Smooth muscle cell of the brain vasculature (primary cell): Measurements from ENCODE around the gene LRP4.
A peak's percentile ranks its signal among the peaks of the same experiment; 100 is the strongest.

Experiments
- DNase-seq: peaks from one replicate; pipeline ENCODE4 v3.0.0-alpha.2; 2012; ENCODE audit warnings: low read depth, low spot score

The LRP4 gene

GRCh38 chr11:46918788-46919513 is 601 bp upstream of the LRP4 start:
- no peak for DNase-seq

DNA sequence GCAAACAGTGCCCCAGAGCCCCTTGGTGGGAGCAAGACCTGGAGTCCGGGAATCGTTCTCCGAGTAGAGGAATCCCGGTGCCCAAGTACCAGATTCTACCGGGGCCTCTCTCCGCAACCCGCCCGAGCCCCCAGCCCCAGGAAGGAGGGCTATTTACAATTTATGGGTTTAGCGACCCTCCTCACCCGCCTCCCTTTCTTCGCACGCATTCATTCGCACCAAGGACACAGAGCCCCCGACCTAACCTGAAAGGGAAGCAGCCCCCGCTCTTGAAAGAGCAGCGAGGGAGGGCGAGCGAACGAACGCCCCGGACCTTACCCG is 628 bp downstream of the LRP4 start:
- DNase-seq, result no peak

DNA sequence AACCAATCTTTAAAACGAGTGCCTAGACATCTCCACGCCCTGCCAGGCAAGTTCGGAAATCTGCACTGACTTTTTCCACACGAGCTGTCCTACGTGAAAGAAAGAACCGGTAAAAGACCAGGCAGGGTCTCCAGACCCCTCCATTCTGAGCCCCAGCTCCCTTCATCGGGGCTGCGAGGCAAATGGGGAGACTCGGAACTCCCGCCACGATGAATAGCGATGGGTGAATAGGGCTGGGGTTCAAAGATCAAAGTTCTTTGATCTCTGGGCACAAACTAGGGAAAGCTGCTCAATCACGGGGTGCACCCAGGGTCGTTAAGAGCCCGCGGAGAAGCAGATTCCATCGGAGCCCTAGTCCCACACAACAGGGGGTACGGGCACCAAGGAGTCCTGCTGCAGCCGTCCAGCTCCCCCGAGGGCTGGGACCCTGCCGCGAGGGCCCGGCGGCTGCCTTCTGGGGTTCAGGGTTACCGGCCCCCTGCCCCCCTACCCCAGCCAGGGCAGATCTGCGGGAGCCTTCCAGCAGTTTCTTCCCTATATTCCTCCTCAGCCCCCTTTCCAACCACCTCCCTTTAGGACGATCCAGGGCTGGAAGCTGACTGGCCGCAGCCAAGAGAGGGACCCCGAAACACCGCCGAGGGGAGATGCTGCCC is 1.1 kb downstream of the LRP4 start:
- no peak for DNase-seq

GRCh38 chr11:46916286-46917108 is 1.9 kb downstream of the LRP4 start:
- no peak for DNase-seq

DNA sequence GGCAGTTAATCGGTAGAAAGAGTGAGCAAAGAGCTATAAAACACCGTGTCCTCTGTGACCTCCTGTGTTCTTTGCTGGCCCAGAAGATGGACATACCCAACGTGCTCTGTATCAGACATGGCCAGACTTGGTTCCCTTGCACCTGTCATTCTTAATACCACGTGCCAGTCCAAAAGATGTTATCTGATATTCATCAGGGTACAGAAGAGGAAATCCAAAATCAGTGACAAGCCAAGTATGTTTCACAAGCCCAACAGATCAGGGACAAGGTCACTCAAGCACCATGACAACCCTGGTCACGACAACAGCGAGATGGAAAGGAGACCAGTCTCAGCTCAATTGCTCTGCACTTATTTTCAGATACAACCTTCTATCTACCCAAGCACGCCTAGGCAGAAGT is 3.4 kb downstream of the LRP4 start:
- DNase-seq, result no peak

DNA sequence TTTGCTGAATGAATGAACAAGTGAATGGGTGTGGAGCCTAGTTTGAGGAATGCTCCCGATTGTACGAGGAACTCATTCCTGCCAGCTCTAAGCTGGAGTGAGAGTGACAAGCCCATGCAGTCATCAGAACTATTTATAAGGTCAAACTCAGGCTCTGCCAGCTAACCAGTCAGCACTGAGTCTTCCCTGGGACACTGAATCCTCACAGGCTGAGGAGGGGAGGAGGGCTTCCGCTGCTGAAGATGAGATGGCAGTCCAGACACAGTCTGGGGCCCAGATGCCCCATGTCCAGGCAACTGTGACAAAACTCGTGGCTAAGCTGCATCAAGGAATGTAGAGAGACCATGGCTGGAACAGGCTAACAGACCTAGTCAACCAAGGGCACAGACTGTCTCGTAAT is 4.0 kb downstream of the LRP4 start:
- DNase-seq, result no peak

DNA sequence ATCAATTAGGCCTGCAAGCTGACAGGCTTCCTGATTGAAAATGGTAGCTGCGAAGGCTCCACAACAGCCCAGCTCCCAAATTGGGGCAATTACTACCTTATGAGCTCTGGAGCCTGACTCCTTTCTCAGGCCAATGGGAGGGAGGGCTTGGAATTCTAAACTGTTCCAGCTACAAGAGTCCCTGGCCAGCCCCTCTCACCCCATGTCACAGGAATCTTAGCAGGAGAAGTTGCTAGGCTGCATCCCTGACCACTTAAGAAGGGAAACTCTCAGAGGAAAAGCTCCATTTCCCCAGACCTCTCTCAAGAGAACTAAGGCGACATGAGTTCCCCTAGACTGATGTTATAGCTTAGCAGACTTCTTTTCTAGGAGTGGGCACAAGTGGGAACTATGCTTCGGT is 4.9 kb downstream of the LRP4 start:
- no peak for DNase-seq

- DNase-seq, result no peak
Measured at GRCh38 chr11:46912526-46913150, 5.7 kb downstream of the LRP4 start.

- DNase-seq, result no peak
Measured at GRCh38 chr11:46907606-46908005, 10.7 kb downstream of the LRP4 start.

GRCh38 chr11:46906609-46907041 is 11.7 kb downstream of the LRP4 start:
- no peak for DNase-seq

DNA sequence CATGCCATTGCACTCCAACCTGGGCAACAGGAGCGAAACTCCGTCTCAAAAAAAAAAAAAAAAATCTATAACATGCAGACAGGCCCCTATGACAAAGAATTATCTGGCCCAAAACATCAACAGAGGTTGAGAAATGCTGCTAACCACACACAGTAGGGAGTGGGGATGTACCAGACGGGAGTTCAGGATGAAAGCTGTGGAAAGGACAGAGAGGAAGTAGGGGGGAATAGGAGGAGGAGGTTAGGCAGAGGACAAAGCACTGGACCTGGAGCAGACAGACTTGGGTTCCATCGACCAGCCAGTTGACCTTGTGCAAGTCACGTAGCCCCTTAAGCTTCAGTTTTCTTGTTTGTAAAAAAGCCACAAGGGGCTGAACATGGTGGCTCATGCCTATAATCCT is 12.5 kb downstream of the LRP4 start:
- DNase-seq, result peak; percentile 64

DNA sequence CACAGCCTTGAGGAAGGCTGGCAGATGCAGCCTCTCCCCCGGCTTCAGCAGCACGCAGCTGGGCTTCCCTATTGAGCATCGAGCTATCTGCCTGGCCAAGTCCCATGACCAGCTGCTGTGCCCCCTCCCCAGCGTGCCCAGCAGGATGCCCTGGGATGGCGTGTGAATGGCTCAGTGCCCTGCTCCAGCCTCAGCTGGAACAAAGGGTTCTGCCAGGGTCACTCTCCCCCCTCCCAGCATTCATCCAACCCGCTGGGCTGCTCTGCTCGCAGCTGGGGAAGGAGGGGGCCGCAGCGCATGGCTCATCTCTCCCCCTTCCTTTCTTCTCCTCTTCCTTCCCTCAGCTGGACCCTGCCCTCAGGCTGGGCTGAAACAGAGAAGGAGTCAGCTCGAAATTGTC is 14.5 kb downstream of the LRP4 start:
- peak; percentile 95 for DNase-seq

GRCh38 chr11:46902694-46903093 is 15.7 kb downstream of the LRP4 start:
- DNase-seq, result no peak

DNA sequence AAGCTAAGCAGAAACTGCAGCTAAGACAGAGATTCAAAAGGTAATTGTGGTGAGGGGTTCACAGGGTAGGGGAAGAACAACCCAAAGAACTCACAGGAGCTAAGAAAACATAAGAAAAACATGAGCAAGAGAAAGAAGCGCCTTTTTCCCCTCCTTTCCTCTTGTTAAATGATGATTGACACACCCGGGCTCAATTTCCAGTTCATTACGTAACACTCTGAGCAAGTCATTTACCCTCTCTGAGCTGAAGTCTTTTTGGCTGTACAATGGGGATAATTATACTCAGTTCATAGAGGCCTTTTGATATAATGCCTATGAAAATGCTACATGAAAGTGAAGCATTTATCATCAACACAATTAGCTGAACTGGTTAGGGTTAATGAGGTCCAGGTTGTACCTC is 17.2 kb downstream of the LRP4 start:
- no peak for DNase-seq

DNA sequence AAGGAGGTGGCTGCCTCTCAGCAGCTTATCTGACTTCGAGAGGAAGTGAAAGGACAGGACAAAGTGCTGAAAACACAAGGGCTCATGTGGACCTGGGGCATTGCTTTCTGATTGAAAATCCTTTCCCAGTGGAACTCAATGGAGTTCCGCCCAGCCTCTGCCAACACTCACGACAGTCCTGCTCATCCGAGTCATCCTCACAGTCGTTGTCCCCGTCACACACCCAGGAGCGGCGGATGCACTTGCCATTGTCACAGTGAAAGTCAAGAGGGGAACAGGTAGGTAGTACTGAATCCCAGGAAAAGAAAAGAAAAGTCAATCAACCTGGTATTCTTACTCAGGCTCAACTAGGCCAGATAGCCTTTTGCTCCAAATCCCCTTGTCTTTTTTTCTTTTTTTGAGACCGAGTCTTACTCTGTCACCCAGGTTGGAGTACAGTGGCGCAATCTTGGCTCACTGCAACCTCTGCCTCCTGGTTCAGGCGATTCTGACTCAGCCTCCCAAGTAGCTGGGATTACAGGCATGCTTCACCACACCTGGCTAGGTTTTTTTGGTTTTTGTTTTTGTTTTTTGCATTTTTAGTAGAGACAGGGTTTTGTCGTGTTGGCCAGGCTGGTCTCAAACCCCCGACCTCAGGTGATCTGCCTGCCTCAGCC is 18.1 kb downstream of the LRP4 start:
- no peak for DNase-seq

DNA sequence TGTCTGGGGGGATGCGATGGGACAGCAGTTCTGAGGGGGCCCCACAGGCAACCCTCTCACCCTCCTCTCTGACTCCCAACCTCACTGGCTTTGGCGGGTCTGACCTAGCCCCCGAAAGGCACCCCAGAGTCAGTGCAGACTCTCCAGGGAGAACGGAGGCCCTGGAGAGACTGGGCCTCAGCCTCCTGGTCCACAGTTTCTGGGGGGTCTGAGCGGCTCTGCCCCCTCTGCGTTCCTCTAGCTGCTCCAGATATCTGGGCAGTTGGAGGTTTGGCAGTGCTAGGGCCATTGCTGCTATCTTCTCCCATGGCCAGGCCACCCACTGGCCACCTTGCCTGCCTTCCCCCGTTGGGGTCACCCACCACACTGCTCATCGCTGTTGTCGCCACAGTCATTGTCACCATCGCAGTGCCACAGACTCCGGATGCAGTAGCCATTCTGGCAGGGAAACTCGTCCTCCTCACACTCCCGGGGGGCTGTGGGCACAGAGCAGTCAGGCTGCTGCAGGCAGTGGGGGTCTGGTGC is 18.8 kb downstream of the LRP4 start:
- no peak for DNase-seq

DNA sequence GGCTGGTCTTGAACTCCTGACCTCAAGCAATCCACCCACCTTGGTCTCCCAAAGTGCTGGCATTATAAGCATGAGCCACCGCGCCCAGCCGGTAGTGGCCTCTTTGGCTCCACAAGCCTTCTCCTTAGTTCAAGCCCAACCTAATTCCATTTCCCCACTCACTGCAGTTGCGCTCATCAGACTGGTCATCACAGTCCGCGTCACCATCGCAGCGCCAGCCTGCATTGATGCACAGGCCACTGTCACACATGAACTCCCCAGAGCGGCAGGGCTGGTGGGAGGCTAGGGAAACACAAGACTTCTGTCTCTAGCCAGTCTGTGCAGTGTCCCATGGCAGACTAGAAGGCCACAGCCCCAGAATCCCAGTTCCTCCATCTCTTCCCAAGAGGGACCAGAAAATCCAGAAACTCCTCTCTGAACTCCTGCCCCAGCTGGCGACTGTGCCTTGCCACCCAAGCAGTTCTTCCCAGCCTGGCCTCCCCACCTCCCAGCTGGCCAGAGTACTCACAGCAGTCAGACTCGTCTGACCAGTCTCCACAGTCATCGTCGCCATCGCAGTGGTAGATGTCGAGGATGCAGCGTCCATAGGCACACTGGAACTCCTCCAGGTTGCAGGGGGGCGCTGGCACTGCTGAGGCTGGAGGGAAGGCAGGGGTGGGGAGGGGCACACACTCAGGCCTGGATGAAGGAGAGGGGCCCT is 19.8 kb downstream of the LRP4 start:
- no peak for DNase-seq

DNA sequence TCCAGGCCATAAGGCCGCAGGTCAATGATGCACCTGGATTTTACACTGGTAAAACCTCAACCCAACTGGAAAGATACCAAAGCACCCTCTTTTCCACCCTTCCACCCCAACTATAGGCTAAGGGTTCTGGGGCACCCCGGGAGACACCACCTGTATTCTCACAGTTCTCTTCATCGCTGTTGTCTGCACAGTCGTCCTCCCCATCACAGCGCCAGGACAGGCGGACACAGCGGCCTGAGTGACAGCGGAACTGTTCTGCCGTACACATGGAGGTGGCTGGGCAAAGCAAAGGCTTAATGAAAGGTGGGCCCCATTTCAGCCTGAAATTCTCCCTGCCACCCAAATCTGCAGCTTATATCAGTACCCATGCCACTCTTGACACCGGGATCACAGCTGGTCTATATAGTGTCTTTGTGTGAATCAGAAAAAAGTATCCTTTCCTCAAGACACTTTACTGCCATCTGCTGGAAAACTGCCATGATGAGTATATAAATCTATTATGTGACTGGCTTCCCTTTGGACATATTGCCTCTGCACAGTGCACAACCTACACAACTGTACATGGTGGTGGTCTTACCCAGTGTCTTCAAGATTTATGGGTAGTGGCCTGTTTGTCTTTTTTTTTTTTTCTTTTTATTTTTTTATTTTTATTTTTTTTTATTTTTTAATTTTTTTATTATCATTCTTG is 21.5 kb downstream of the LRP4 start:
- no peak for DNase-seq

GRCh38 chr11:46895821-46896220 is 22.5 kb downstream of the LRP4 start:
- DNase-seq, result no peak

- no peak for DNase-seq
Measured at GRCh38 chr11:46894961-46895360, 23.4 kb downstream of the LRP4 start.
